HG03064 (cell line): ENCODE measurements around the gene IL17A.

Experiments
- ATAC-seq: cut with Tn5 transposase; IDR thresholded peaks from one replicate; pipeline ENCODE4 v1.9.1; 2021; ENCODE audit warnings: low read depth; ENCODE audit not compliant: unreplicated experiment

Gene IL17A

DNA sequence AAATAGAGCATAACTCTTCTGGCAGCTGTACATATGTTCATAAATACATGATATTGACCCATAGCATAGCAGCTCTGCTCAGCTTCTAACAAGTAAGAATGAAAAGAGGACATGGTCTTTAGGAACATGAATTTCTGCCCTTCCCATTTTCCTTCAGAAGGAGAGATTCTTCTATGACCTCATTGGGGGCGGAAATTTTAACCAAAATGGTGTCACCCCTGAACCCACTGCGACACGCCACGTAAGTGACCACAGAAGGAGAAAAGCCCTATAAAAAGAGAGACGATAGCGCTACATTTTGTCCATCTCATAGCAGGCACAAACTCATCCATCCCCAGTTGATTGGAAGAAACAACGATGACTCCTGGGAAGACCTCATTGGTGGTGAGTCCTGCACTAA is at the start of gene IL17A:
IL17A (plus strand) TSS at position 301 of the 400 bp plus-strand sequence; CDS start at position 358, 57 bp downstream.
- ATAC-seq: no peak

DNA sequence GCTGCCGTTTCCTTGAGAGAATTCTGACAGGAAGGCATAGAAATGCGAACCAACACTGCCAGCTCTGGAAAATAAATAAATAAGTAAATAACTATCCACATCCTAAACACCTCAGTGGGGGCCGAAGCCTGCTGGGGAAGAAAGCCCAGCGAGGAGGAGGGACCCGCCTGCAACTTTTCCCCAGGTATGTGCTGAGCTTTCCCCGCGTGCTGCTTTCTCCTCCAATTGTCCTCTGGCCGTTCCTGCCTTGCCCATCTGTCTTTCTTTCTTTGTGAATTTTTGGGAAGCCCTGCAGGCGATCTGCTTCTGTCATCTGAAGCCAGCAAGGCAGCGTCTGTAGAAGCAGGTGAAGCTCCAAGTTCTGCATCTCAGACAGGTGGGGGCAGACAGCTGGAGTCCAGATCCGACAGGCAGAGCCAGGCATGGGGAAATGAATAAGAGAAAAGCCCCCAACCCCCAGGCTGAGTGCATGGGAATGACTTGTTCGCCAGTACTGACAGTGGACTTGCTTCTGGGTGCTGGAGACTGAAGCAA is 49.2 kb upstream of the IL17A start:
- no peak for ATAC-seq

DNA sequence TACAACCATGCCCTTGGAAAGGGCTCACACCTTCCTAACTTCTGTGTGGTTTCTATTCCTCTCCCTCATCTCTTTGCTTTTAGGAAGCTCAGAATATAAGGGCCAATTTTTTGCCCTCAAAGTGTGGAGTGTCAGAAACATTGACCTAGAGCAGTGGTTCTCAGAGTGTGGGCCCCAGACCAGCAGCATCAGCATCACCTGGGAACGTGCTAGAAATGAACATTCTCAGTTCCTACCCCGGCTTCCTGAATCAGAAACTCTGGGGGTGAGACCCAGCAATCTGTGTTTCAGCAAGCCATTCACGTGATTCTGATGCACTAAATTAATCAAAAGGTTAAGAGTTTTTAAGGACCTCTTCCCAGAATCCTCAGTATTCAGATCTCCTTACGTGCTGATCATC is 47.9 kb upstream of the IL17A start:
- no peak for ATAC-seq

DNA sequence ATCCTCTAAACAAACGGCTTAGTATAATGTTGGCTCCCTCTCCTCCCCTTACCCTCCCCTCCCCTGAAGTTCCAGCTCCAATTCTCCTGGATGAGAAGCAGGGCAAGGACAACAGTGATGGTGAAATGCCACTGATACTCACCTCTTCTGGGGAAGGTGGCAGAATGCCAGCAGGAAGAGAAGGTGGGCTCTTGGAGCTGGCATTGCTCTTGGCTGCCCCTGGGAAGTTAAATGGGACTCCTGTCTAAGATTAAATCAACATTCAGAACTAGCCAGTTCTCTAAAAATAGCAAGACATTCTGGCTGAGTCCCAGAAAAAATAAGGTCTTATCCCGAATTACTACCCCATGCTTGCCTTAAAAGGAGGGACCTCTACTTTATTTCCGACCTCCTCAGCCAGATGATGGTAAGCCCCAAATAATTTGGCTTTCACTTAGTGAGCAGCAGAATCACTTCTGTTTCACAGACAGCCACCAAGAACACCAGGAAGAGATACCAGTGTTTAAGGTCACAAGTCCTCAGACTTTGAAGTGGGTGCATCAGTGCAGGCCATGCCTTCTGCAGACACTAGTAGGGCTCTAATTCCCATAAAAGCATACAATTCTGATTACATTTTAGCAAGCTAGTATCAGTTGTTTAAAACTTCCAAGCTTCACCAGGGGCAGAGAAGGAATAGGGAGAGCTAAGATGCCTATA is 46.0 kb upstream of the IL17A start:
- ATAC-seq: no peak

DNA sequence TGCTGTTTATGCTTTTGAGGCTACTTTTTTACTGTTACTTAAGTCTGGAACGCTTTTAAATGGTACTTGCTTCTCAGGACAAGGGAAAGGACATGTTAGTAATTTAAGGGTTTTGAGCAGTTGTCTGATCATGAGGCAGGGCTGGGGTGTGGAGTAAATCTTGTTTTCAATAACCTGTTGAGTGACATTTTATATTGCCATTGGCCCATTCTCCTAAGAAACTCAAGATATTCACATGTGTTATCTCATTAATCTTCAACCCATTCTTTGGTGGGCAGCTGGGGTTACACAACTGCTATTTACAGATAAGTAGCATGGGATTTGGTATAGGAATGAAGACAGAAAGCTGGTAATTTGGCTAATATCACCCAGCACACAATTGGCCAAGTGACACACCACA is 44.6 kb upstream of the IL17A start:
- ATAC-seq: no peak

DNA sequence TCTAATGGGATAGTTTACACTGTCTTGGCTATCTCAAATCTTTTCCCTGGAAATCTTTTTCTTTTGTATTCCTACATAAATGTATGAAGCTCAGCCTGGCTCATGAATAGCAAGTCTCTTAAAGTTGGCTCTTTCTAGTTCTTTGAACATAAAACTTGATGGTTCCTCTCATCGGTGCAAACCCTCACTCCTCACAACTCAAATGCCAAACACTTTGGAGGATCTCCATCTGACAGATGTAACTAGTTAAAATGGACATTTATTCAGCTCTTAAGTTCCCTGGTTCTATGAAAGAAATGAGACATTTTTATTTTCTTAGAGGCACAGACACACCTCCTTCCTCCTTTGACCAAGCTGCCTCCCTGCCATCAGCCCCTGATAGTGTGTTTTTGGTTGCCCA is 43.6 kb upstream of the IL17A start:
- no peak for ATAC-seq

DNA sequence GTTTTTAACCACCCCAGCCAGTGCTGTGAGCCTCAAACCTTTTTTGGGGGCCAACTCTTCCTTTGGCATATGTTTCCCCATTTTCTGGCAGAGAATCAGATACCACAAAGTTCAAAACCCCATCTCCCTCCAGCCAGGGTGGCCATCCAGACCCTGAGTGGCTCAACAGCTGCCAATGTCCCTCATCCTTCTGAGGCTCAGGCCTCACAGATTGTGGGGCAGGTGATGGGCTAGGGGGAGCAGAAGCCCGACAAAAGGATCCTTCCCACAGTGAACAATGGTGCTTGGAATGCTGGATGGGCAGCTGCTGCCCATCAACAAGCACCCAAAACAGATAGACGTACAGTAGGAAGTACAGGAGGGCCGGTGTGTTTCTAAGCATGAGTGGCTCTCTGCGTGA is 42.6 kb upstream of the IL17A start:
- ATAC-seq: no peak

DNA sequence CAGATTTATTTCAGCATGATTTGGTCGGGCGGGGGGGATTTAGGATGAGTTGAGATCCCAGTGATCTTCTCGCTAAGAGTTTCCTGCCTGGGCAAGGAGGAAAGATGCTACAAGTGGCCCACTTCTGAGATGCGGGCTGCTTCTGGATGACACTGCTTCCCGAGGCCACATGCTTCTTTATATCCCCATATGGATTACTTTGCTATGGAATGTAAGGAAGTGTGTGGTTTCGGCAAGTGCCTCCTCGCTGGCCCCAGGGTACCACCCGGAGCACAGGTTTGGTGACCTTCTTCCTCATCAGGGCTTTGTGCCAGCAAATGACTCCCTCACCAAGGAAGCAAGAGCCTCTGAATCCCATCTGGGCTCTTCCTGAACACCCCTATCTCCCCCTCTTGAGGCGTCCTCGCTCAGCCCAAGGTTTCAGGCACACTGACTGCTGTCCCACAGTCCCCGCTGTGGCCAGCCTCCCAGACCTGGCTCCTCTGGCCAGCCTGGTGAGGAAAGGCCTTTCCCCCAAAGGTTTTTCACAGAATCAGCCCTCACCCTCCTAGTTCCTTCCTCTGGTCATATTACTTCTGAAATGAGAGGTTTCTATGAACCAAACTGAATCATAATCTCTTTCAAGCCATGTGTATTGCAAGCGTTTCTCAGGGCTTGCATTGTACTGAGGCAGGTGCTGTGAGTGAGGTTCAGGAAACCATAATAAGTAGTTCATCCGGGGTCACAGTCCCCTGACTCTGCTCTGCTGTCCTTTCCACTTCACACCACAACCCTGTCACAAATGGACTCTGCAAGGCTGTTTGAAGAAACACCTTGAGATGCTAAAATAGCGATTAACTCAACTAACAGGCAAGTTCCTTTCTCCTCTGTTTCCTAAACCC is 41.7 kb upstream of the IL17A start:
- ATAC-seq: no peak

DNA sequence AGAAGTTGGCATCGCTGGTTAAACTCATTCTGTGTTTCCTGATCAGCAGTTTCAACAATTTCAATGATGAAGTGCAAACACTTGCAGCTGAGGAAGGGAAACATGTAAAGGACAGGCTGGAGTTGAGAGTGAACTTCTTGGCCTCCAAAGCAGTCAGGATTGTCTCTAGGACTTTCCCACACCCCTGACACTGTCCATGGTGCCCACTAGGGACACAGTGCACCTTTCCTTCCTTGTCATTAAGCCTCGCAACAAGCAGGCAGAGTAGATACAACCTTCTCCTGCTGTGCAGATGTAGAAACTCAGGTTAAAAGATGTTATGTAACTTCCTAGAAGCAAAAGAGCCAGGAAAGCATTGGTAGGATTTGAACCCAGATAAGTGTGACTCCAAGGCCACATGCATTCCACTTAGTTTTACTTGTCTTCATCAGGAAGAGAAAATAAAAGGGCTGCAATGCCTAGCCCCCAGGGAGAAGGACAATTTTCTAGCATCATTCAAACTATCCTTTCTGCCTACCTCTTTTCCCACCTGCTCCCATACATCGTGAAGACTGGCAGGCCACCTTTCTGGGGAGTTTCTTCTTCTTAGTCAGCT is 39.2 kb upstream of the IL17A start:
- no peak for ATAC-seq

DNA sequence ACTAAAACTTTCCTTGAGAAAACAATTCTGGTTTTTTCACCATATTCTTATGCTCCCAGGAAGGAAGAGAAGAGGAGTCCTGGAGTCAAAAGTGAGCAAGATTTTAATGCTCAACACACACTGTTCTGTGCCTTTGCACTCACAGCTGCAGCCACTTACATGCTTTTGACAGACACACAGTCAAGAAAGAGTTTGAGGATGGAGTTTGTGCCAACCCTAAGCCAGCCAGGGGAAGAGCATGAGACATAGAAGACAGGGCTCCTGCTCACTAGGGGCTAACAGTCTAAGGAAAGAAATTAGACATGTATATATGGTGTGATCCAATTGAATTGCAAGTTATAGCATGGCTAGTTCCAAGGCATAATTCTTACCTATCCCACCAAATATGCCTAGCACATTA is 37.1 kb upstream of the IL17A start:
- ATAC-seq: no peak

DNA sequence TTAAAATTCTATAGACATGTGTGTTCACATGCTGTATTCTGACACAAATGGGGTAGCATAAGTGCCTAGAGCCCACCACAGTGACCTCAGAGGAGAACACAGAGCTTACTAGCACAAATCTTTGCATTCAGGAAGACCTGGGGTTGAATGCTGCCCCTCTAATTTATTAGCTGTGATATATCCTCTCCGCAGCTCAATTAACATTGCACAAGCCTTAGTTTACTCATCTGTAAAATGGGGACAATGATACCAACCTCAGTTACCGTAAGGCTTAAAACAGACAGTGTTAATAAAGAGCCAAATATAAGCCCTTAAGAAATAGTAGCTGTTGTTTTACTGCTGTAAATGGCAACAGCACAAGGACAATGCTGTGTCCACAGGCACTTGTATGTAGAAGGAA is 36.2 kb upstream of the IL17A start:
- no peak for ATAC-seq

DNA sequence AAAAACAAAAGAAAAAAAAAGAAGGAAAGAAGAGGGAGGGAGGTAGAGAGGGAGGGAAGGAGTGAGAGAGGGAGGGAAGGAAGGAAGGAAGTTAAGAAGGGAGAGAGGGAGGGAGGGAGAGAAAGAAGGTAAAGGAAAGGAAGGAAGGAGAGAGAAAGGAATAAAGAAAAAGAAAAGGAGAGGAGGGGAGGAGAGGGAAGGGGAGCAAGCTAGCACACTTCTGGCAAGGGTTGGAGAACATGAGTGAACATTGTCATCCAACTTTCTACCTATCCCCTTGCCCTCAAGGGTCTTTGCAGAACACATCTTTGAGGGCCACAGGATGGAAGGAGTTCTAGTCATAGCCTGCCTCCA is 34.1 kb upstream of the IL17A start:
- ATAC-seq: no peak

DNA sequence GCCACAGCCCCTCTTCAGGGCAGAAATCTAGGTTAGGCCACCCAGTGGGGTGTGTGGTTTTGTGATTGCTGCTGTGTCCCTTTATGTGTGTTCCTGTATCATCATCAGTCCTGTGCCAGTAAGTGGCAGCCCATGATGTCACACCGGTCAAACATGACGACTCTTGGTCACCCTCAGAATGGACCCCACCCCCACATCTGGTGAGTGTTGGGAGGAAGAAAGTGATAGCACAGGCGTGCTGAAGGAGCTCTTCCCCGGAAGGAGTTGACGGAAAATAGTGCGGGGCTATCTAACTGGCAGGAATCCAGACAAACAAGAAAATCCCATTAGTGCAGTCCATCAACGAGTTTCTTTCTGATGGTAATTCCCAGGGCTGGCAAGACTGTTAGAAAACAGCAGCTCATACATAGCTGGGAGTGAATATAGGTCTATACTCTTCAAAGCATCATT is 33.4 kb upstream of the IL17A start:
- ATAC-seq: no peak

DNA sequence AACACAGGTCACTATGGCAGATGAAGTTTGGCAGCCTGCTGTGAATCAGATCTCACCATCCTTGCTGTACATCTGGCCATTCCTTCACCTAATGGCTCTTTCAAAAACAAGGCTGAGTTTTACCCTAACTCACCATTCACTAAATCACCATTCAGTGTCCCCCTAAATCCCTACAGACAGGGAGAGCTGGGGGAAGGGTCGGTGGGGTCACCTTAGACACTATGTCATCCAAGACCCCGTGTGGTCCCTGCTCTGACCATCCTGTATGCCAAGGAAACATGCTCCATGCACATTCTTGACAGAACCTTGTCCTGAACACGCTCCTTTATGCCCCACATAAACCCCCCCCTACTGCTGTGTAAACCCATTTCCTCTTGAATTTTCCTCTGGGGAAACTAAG is 31.8 kb upstream of the IL17A start:
- no peak for ATAC-seq

DNA sequence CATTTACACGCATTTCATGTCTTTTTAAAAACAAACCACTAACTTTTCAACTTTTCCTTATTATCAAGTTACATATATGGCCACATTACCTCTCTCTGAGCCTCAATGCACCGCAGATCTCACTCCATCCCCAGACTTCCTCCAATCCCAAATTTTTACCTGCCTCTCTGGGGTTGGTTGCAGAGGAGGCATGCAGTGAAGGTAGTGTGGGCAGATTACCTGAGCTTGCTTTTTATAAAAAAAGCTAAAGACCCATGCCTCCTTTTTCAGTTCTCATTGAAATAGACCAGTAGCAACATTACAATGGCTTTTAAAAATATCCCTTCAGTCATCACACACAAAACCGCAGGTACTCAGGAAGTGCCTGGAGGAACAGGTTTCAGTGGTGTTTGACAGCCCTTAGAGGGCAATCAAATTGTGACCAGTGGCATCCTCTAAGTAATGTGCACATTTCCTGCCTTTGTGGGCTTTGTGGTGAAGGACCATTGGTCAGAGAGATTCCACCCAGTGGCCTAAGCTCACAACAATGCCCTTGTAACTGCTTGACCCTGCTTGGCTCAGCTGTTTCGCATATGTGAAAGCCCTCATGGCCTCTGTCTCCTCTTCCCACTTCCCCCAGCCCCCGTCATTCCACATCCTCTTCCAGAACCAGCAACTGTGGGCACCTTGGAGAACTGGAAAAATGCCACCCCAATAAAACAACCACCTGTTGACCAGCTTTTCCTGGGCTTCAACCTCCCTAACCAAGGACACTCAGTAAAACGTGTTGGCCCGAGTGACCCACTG is 30.2 kb upstream of the IL17A start:
- ATAC-seq: peak; percentile 93

DNA sequence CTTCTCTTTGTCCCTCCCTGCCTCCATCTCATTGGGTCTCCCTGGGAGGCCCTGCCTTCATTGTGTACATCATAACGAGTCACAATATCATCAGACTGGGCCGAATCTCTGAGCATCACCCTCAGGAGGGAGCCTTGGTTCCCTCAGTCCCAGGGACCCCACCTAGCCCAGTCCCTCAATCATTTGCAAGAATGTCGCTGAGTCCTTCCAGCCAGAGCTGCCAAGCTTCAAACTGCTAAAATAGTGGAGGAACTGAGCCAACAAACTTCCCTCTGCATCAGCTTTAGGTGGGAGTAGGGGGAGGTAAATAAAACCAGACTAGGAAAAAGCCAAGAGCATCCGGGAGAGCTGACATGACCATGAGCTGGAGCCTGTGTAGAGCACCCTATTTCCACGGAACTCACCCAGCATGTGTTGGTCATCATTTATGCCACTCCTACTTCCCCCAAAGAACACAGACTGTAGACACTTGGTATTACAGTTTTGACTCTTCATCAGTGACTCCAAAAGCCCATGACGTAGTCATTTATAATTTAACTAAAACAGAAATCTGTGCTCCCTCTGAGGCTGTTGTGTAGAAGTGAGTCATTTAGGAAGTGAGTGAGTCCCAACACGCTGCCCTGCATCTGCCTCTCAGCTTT is 28.8 kb upstream of the IL17A start:
- ATAC-seq: peak; percentile 47

DNA sequence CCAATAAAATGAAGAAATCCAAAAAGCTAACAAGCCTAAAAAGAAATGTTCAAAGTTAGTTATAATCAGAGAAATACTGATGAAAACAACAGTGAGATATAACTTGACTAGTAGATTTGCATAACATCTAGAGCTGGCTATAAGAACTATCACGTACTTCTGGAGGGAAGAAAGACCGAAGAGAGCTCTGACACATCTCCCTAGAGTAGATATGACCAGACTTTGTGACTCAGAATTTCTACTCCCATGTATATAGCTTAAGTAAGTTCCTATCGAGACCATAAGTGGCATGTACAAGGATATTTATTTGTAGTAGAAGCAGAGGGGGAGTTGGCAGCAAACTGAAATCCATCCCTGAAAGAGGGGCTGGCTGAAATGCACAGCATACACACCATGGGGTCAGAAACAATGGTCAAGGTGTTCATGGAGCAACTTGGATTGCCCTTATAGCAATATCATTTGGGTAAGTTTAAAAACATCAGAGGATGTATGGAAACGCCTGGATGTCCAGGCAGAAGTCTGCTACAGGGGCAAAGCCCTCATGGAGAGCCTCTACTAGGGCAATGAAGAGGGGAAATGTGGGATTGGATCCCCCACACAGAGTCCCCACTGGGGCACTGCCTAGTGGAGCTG is 25.6 kb upstream of the IL17A start:
- no peak for ATAC-seq

DNA sequence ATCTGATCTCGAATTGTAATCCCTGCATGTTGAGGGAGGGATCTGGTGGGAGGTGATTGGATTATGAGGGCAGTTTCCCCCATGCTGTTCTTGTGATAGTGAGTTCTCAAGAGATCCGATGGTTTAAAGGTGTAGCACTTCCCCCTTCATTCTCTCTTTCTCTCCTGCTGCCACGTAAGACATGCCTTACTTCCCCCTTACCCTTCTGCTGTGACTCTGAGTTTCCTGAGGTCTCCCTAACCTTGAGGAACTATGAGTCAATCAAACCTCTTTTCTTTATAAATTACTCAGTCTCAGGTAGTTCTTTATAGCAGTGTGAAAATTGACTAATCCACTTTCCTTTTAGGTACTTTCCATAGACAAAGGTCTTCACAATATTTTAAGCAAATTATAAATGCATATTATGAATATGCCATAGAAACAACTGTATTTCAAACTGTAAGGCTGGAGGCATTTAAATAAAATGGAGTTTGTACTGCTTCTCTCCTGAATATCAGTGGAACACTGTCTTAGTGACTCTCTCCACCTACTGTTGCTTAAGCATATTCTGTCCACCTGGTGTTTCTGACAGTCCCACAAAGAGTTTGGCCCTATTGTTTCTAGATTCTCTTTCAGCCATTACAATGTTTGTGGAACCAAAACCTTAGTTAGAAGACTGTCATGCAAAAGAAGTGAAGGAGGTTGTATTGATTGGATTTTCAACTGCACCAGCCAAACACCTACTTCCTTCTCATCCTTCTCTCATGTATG is 24.3 kb upstream of the IL17A start:
- no peak for ATAC-seq
